ENCODE measurements around the gene CMTM6.
"Not testable (repeated sequence)": the region's sequence is repeated elsewhere in the genome, so short reads cannot be mapped to it uniquely, and the experiment has no call there.

Gene CMTM6

DNA sequence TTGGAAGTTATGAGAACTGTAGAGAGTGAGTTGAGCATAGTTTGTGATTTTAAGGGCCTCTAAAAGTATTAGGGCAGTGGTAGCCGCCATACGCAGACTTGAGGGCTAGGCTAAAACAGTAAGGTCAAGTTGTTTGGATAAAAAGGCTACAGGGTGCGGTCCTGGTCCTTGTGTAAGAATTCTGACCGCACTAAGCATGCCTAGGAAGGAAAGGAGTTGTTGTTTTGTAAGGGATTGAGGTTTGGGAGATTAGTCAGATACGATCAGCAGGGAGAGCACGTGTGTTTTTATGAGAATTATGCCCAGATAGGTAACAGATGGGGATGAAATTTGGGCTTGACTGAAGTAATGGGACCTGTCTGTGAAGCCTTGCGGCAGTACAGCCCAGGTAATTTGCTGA lies 39.2 kb downstream of the CMTM6 start:
- DNase-seq, result not testable (repeated sequence)

DNA sequence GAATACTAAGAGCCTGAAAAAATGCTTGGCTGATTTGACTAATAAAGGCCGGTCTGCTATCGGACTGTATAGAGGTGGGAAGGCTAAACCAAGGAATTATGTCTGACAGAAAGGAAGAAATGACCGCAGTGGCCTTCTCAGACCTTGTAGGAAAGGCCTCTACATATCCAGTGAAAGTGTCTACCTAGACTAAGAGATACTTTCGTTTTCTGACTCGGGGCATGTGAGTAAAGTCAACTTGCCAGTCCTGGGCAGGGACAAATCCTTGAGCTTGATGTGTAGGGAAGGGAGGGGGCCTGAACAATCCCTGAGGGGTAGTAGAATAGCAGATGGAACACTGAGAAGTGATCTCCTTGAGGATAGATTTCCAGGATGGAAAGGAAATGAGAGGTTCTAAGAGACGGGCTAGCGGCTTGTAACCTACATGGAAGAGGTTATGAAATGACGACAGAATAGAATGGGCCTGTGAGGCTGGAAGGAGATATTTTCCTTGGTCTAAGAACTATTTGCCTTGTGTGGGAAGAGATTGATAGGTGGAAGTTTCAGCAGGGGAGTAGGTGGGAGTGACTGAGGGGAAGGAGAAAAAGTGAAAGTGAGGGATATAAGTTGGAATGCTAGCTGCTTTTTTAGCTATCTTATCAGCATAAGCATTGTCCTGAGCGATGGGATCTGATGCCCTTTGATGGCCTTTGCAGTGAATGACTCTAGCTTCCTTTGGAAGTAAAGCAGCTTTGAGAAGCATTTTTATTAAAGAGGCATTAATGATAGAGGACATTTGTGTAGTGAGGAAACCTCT lies 40.3 kb downstream of the CMTM6 start:
- not testable (repeated sequence) for DNase-seq

DNA sequence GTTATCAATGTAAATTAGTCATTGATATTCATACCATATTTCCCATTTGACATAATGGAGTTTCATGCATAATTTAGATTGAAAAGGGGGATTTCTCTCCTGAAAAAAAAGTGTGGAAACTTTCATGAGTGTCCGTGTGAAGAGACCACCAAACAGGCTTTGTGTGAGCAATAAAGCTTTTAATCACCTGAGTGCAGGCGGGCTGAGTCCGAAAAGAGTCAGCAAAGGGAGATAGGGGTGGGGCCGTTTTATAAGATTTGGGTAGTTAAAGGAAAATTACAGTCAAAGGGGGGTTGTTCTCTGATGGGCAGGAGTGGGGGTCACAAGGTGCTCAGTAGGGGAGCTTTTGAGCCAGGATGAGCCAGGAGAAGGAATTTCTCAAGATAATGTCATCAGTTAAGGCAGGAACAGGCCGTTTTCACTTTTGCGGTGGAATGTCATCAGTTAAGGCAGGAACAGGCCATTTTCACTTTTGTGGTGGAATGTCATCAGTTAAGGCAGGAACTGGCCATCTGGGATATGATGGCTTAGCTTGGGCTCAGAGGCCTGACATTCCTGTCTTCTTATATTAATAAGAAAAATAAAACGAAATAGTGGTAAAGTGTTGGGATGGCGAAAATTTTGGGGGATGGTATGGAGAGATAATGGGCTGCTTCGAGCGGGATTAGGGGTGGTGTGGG lies 41.7 kb downstream of the CMTM6 start:
- DNase-seq, result not testable (repeated sequence)

DNA sequence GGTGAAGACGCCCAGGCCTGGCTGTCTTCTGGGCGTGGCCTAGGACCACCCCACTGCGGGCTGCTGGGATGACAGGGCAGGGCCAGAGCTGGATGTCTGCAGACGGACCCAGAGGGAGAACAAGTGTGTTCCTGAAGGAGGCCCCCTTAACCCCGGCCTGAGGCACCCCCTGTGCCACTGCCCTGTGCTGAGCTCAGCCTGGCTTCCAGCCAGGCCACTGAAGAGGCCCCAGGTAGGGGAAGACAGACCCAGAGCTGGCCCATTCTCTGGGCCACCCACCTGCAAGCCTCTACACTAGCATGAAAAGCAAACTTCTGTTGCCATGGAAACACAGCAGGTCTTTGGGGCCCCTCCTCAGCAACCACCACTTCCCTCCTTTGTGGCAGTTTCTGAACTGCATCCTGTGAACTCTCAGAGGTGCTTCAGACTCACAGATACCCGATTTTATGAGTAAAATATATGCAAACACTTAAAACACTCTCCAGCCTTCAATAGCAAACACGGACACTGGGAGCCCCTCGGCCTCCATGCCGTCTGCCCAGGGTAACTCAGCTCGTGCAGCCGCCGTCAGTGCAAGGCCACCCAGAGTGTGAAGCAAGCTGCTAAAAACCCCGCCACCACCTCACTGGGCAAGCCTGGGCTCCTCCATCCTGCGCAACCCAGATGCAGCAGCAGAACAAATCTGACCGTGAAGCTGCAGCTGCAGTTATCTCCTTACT lies 42.5 kb downstream of the CMTM6 start:
- peak; percentile 76 for DNase-seq

DNA sequence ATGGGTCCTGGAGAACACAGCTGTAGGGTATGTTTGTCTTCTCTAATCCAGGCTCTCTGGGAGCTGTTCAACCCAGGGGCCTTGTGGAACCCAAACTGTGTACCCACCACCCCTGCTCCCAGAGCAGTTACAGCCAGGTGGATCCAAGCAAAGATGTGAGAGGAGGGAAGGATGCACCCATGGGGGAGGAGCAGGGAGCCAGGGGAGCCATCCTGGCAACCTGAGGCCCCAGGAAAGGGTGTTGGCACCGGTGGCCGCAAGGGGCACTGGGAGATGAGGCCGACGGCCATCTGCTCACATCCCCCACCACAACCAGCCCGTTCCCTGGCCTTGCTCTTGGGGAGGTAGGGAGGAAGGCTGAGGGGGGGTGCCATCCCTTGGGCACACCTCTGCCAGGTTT lies 43.2 kb downstream of the CMTM6 start:
- no peak for DNase-seq

DNA sequence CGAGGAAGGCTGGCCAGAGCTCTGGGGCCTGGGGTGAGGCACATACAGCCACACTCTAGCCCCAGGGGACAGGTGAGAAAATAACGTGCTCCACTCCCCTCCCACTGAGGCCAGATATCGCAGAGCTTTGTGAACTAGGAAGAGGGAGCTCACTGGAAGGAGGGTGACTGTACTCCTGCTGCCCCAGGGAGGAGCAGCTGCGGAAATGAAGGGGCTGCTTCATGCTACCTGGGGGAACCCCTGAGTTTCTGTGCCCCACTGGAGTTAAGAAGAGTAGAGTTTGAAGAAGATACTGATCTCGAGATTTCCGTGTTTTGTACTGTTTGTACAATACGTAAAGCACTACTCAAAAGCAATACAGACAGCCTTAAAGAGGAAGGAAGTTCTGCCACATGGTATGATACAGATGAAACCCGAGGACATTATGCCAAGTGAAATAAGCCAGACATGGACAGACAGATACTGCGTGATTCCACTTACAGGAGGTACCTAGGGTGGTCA lies 44.6 kb downstream of the CMTM6 start:
- no peak for DNase-seq

DNA sequence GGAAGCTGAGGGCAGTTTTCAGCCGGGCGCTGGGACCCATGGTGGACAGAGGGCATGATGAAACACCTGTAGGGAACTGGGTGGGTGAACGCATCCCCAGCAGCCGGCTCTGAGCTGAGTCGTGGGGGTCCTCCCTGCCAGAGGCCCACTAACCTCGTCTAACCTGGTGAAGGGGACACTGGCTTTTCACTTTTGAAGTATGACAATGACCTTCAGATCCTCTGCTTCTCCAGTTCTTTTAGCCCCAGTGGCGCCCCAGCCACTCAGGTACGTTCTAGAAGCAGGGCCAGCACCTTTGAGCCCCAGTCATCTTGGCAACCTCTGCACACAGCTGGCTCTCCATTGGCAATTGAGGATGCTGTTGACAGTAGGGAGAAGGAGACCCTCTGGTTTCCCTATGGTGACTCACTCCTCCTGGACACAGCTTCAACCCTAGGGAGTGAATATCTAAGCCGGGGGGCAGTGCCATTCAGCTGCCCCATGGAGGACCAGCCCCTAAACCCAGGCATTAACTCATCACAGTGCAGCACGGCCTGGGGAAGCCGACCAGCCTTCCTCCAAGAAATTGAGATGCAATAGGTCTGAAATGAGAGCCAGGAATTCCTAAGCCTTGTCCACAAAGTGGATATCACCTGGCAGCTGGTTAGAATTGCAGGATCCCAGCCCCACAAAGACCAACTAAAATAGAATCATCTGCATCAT lies 46.1 kb downstream of the CMTM6 start:
- DNase-seq, result no peak

DNA sequence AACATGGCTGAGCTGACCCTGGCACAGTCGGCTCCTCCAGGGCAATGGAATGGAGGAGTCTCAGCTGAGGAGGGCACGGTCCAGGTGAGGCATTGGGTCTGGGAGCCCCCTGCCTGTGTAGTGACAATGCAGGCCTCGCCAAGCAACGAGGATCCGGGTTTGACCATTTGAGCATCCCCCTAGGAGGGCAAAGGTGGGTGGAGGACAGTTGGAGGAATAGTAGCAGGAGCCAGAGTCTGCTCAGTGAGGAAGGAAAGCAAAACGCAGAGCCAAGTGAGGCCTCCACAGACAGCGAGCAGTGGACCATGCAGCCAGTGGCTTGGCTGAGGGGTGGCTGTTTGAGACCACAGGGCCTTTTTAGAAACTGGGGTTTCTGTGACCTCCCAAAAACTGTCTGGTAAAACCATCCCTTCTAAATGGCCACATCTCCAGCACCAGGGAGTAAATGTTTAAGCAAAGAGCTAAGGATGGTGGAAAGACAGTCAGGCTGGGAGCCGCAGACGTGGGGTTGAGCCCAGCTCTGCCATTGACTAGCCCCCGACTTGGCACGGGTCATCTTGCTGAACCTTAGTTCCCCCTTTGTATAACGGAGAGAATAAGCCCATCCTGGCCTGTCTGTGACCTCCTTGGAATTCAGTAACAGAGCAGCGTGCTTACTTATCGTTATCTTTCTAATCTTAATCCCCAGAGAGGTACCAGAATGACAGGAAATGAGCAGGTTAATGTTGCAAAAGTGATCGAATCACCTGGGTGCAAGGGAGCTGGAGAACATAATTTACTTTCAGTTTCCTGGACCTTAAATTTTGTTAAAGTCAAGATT lies 46.8 kb downstream of the CMTM6 start:
- no peak for DNase-seq

DNA sequence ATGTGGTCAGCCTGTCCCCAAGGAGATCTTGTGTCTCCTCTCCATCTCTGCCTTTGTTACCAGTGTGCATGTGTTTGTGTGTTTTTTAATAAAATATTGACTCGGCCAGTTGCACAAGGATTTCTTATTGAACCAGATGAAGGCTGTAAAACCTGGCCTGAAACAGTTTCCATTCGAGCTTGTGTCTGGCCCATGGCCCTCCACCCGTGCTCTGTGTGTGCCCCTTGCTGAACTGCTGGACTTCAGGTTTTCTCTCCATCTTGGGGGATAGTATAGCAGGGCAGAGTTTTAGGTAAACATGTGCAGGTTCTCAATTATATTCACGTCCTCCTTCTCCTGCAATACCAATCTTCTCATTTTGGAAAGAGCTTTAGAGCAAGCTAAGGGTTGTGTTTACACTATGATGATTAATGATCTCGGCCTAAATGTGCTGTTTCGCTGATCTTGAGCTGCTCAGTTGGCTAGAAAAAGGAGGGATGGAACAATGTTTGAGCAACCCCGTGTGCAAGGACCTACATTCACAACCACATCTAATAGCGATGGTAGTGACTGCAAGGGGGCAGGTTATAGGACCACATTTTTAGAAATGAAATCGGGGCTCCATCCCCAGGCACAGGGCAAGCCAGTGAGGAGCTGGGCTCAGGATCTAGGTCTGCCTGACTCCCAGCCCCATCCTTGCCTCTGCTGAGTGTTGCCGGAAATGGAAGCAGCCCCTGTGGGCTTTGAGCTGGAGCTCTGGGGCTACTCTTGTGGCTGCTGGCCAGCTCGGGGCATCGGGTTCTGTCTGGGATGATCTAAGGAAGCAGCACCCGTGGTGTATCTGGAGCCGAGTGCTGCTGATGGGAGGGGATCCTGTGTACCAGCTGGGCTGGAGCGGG lies 47.7 kb downstream of the CMTM6 start:
- no peak for DNase-seq

DNA sequence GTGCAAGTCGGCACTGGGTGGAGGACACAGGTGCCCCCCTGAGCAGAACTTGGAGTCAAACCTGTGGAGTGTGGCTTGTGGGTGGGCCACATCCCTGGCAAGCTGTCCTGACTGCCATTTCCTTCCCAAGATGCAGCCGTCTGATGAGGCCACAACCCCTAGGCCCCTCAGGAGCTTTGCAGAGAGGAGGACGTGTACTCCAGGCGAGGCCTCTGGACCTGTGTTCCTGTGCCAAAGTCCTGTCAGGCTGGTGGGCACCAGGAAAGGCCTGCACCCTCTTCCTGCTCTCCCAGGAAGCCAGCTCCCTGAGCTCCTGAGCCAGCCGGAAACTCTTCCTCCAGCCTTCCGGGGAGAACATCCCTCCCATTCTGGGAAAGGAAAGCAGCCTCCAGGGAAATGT lies 48.5 kb downstream of the CMTM6 start:
- no peak for DNase-seq

DNA sequence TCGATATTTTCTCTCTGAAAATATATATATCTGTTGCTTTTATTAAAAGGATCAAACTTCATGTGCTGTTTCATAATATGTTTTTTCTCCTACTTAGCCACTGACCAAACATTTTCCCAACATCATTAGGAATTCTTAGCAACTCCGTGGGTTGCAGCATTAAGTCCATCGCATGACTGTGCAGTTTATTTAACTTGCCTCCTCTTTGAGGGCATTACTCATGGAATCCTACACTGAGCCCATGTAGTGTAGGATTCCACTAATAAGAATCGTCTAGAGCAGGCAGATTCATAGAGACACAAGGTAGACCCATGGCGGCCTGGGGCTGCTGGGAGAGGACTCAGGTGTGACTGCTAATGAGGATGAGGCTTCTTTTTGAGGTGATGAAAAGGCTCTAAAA lies 49.3 kb downstream of the CMTM6 start:
- DNase-seq, result no peak

DNA sequence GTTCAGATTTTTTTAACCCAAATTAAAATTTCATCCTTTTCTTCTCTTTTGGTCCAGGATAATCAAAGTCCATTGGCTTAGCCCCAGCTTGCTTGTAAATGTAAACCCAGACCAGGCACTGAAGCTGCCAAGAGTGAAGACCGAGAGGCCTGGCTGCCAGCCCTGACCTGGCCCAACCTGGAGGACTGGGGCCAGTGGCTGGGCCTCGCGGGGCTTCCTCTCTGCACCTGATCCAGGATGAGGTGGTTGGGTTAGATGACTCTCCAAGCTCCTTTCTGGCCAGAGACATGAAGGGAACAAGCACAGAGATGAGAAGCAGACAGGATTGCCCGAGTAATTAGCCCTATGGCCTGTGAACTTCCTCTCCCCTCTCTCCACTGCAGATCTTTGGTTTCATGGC lies 50.6 kb downstream of the CMTM6 start:
- DNase-seq, result no peak

DNA sequence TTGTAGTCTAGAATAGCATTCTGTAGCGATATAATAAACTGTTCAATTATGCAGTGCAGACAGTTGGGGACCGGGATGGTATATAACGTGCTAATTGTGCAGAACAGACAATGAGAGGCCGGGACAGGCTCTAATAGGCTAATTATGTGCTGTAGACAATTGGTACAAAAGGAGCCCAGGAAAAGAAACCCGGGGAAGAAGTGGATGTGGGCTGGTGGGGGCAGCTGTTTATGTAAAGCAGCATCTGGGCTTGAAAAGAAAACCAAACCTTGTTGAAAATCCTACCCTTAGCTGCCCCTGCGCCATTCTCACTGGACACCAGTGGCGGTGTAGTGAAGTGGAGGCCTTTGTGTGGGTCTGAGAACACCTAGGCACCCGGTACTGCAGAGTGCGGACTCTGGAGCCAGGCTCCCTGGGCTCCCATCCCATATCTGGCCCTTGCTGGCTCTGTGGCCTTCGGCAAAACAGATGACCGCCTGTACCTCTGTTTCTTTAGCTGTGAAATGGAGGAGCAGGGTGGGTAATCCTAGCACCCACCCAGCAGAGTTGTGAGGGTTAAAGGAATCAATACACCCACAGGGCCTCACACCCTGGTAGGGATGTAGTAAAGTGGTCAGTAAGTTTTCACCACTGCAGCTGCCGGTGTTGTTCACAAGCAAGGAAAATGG lies 51.5 kb downstream of the CMTM6 start:
- peak; percentile 42 for DNase-seq

DNA sequence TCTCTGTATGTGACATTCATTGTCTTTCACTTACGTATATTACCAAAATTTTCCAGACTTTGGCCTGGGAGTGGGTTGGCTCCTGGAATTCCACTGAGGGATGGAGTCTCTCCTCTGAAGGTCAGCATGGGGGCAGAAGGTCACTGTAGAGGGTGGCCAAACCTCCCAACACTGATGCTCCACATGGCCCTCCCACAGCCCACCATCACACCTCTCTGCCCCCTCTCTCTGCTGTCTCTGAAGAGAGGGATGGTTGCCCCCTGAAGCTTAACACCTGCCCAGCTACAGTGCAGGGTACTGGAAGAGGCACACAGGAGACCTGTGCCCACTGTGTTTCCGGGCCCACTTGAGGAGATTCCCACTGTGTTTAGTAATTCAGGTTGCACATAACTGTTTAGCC lies 52.2 kb downstream of the CMTM6 start:
- DNase-seq, result no peak

DNA sequence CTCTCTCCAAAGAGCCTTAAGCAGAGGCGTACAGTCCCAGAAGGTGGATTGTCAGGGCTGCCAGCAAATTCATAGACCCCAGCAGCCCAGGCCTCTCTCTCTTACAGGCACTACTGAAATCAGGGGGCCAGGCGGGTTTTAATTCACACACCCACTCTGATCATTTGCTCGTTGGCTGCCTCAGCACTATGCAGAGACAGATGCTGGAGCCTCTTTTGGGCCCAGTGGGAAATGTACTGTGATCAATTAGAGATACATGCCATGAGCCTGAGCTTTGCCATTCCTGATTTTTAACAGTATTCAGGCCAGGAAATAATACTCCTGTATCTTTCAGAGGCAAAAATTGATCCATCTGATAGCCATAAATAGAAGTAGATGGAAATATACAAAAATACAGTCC lies 53.0 kb downstream of the CMTM6 start:
- no peak for DNase-seq

DNA sequence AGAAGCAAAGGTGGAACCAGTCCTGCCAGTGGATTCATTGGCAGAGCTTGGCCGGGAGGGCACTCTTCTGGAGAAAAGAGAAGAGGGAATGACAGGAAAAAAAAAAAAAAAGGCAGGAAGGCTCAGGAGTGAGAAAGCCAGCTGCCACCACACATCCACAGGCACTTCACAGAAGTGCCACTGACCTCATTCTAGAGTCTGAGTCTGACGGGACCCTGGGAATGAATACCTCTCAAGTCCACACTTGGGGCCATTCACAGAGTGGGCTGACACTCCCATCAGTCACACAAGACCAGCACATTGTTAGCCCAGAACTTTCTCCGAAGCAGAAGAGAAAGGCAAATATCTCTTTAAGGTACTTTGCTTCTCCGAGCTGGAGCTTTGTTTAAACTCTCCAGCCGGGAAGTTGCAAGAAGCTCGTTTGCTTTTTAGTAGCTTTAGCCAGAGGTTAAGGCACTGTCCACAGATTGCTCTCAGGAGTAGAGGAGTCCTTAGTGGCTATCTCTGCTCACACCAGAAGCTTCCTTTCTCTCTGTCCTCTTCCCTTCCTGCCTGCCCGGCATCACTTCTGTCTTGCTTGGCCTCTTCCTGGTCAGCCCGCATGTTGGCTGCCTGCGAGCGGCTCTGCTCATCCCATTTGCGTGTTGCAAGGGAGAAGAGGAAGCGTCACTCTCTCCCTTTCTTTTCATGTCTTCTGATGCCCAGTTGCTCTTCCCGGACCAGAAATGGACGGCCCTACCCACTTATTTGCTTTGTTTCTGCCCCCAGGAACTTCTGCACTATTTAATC lies 53.8 kb downstream of the CMTM6 start:
- DNase-seq, result no peak

DNA sequence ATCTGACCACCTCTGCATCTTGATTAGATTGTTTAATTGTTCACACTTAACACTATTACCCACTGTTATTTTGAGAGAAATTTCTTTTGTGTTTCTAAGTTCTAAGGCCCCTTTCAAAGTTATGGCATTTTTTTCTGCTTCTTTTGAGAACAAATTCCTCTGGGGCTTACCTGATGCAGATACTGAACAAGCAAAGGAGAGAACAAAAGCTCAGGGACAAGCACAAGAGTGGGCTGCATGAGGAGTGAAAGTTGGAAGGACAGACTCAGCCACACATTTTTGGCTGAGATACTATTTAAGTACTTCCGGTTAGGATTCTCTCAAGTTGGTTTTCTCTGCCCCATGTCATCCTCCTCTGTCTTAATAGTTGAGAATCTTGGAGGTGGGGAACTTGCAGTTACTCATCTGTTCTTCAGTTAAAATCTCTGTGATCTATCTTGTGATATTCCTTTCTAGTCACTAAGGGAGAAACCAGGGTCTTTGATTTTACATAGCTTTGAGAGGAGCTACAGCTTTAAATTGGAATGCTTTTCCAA lies 54.7 kb downstream of the CMTM6 start:
- DNase-seq, result no peak

DNA sequence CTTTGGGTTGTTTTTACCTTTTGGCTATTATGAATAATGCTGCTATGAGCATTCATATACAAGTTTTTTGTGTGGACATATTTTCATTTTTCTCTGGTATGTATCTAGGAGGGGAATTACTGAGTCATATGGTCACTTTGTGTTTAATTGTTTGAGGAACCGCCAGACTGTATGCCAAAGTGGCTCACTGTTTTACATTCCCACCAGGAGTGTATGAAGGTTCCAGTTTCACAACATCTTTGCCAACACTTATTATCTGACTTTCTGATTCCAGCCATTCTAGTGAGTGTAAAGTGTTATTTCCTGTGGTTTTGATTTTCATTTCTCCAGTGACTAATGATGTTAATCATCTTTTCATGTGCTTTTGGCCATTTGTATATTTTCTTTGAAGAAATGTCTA lies 59.2 kb downstream of the CMTM6 start:
- DNase-seq, result no peak

DNA sequence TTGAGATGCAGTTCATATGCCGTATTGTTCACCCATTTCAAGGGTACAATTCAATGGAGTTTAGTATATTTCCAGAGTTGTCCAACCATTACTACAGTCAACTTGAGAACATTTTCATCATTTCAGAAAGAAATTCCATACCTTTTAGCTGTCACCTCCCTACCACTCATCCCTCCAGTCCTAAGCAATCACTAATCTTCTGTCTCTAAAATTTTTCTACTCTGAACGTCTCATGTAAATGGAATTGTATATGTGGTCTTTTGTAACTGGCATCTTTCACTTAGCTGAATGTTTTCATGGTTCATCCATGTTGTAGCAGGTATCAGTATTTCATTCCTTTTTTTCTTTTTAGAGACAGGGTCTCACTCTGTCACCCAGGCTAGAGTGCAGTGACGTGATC lies 59.9 kb downstream of the CMTM6 start:
- DNase-seq, result no peak
